Measurements from ENCODE around the gene C13orf46. TPM values are rescaled to one million over a fixed set of nuclear protein-coding genes. Genes with fewer than 3 reads are reported as not detected.
A peak's percentile ranks its signal among the peaks of the same experiment; 100 is the strongest.

Gene C13orf46
- not detected in 2 replicates for total RNA-seq (2022)
- Bru-seq, nascent RNA: percentile 11 among the genes with signal in this experiment
- BruChase-seq, experiment 1, labeled RNA remaining after a 2-hour chase: percentile 7 among the genes with signal in this experiment
- BruChase-seq, experiment 2, labeled RNA remaining after a 6-hour chase: percentile 15 among the genes with signal in this experiment
- long read RNA-seq: 0 reads

DNA sequence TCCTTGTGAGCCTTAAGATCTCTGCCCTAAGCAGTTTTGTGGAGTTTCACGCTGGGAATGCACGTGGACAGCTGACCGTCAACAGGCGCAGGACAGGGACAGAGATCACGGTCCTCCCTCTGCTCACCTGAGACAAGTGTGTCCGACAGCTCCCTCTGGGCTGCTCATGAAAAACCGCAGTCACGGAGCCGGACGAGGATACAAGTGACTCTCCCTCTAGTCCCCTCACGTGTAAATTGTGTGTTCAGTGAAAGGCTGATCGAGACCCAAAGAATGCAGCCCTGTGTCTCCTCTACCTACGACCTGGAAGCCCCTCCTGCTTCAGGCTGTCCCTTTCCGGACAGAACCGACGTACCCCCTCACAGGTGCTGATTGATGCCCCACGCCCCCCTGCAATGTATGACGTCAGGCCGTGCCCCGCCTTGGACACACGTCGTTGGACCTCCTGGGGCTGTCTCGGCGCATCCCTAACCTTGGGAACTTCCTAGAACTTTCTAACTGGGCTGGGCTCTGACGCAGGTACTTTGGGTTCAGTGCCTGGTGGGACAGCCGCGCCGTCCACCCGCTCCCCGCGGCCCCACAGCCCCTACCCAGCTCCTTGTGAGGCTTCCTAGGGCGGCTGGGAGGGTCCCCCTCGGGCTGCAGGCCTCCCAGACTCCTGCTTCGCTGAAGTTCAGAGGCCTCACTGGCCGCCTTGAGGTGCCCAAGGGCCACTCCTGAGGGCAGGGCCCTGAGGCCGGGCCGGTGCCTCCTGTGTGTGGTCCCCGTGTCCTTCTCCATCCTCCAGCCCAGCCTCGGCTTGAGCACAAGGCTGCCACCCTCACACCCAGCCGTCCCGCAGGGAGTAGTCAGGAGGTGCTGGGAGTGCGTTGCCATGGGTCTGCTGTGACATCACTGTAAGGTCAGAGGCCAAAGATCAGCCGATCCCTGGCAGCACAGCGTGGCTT is at the start of gene C13orf46:
C13orf46 (minus strand) TSS at position 859 of the 947 bp plus-strand sequence; CDS start at position 780, 79 bp downstream.
- H3K27ac Mint-ChIP-seq (ENCODE audit: unreplicated experiment): no peak within 1 kb of the TSS
- no TSS peak for BruUV-seq (replicated peaks)
- intact Hi-C loops (cut with micrococcal nuclease; ENCODE audit: unreplicated experiment): no loop called here
- no peaks in the 10 kb centered on the region for H3K4me1 Mint-ChIP-seq (ENCODE audit: low read depth, unreplicated experiment)
- DNase-seq: no peak
- H3K4me3 Mint-ChIP-seq (ENCODE audit: unreplicated experiment): no peak within 1 kb of the TSS
- H3K9me3 Mint-ChIP-seq (ENCODE audit: unreplicated experiment): no peaks in the 10 kb centered on the region
- POLR2A ChIA-PET: no interaction called here
- Histone ChIP-seq H3K9me3 (no peaks in the 10 kb centered on the region), H3K4me1 (peaks cover 10% of the 10 kb centered on the region), H3K27me3 (replicated peaks; ENCODE audit: control insufficient read depth, insufficient read depth, low read length) (no peaks in the 10 kb centered on the region), H3K4me3 (ENCODE audit: low read depth, low read length) (no peak within 1 kb of the TSS), H3K36me3 (ENCODE audit: control insufficient read depth, insufficient read depth, low read length) (no peaks in the 10 kb centered on the region)
- CTCF ChIA-PET: no interaction called here
- no peaks in the 10 kb centered on the region for H3K36me3 Mint-ChIP-seq (ENCODE audit: insufficient read depth, unreplicated experiment)
- H3K27me3 Mint-ChIP-seq (ENCODE audit: insufficient read depth, unreplicated experiment): no peaks in the 10 kb centered on the region
- TF ChIP-seq, protein P1, sequence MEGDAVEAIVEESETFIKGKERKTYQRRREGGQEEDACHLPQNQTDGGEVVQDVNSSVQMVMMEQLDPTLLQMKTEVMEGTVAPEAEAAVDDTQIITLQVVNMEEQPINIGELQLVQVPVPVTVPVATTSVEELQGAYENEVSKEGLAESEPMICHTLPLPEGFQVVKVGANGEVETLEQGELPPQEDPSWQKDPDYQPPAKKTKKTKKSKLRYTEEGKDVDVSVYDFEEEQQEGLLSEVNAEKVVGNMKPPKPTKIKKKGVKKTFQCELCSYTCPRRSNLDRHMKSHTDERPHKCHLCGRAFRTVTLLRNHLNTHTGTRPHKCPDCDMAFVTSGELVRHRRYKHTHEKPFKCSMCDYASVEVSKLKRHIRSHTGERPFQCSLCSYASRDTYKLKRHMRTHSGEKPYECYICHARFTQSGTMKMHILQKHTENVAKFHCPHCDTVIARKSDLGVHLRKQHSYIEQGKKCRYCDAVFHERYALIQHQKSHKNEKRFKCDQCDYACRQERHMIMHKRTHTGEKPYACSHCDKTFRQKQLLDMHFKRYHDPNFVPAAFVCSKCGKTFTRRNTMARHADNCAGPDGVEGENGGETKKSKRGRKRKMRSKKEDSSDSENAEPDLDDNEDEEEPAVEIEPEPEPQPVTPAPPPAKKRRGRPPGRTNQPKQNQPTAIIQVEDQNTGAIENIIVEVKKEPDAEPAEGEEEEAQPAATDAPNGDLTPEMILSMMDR (IDR thresholded peaks at IDR 0.05; ENCODE audit: insufficient read depth in 1 of 2, low read depth in 1 of 2, low read length in 1 of 2, severe bottlenecking in 1 of 2, unreplicated experiment in 1 of 2): no peak

DNA sequence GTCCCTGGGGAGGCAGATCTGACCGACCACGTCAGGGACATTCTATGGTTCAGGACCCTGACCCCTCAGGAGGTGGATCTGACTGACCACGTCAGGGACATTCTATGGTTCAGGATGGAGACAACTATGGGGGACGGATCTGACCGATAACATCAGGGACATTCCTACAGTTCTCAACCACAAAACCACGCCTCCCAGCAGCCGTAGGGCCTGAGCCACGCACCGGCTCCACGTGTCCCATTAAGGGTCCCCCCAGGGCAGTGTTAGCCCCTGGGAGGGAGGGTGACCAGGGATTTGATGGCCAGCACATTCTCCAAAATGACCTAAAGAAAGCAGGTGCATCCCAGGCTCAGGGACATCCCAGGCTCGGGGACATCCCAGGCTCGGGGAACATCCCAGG is 49.0 kb upstream of the C13orf46 start:
- Histone ChIP-seq H3K4me1 (no peaks in the 10 kb centered on the region), H3K36me3 (ENCODE audit: control insufficient read depth, insufficient read depth, low read length) (no peaks in the 10 kb centered on the region), H3K27me3 (replicated peaks; ENCODE audit: control insufficient read depth, insufficient read depth, low read length) (no peaks in the 10 kb centered on the region), H3K9me3 (no peaks in the 10 kb centered on the region), H3K4me3 (ENCODE audit: low read depth, low read length) (no peak overlapping the region)
- TF ChIP-seq, protein P1 (IDR thresholded peaks at IDR 0.05; ENCODE audit: insufficient read depth in 1 of 2, low read depth in 1 of 2, low read length in 1 of 2, severe bottlenecking in 1 of 2, unreplicated experiment in 1 of 2): no peak
- Mint-ChIP-seq H3K4me1 (ENCODE audit: low read depth, unreplicated experiment) (no peaks in the 10 kb centered on the region), H3K4me3 (ENCODE audit: unreplicated experiment) (no peak overlapping the region), H3K36me3 (ENCODE audit: insufficient read depth, unreplicated experiment) (no peaks in the 10 kb centered on the region), H3K27ac (ENCODE audit: unreplicated experiment) (no peak overlapping the region), H3K9me3 (ENCODE audit: unreplicated experiment) (no peaks in the 10 kb centered on the region), H3K27me3 (ENCODE audit: insufficient read depth, unreplicated experiment) (no peaks in the 10 kb centered on the region)
- intact Hi-C loops (cut with micrococcal nuclease; ENCODE audit: unreplicated experiment): no loop called here
- CTCF ChIA-PET: no interaction called here
- DNase-seq: no peak
- no TSS peak for BruUV-seq (replicated peaks)
- POLR2A ChIA-PET: no interaction called here

DNA sequence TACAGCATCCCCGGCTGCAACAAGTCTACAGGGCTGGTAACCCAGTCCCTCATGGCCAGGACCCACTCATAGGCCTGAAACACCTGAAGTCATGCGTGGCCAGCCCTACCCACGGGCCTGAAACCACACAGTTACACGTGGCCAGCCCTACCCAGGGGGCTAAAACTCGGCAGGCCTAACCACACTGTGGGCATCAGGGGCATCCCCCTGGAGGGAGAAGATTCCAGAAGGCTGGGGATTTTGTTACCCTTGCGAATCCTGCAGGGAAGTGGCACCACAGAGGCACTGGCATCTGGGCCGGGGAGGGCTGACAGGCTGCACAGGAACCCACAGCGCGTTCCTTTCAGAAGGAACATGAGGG is 48.4 kb upstream of the C13orf46 start:
- H3K27me3 Mint-ChIP-seq (ENCODE audit: insufficient read depth, unreplicated experiment): no peaks in the 10 kb centered on the region
- BruUV-seq (replicated peaks): no TSS peak
- no peaks in the 10 kb centered on the region for H3K4me1 Mint-ChIP-seq (ENCODE audit: low read depth, unreplicated experiment)

More for the DNA sequence above, 48.4 kb upstream of the C13orf46 start:
- ChIA-PET CTCF (no interaction called here), POLR2A (no interaction called here)
- intact Hi-C loops (cut with micrococcal nuclease; ENCODE audit: unreplicated experiment): no loop called here
- H3K27ac Mint-ChIP-seq (ENCODE audit: unreplicated experiment): no peak overlapping the region
- TF ChIP-seq, protein P1 (IDR thresholded peaks at IDR 0.05; ENCODE audit: insufficient read depth in 1 of 2, low read depth in 1 of 2, low read length in 1 of 2, severe bottlenecking in 1 of 2, unreplicated experiment in 1 of 2): no peak
- no peak overlapping the region for H3K4me3 Mint-ChIP-seq (ENCODE audit: unreplicated experiment)
- DNase-seq: no peak
- no peaks in the 10 kb centered on the region for H3K9me3 ChIP-seq
- H3K36me3 Mint-ChIP-seq (ENCODE audit: insufficient read depth, unreplicated experiment): no peaks in the 10 kb centered on the region
- H3K4me3 ChIP-seq (ENCODE audit: low read depth, low read length): no peak overlapping the region
- H3K27me3 ChIP-seq (replicated peaks; ENCODE audit: control insufficient read depth, insufficient read depth, low read length): no peaks in the 10 kb centered on the region
- no peaks in the 10 kb centered on the region for H3K36me3 ChIP-seq (ENCODE audit: control insufficient read depth, insufficient read depth, low read length)
- no peaks in the 10 kb centered on the region for H3K4me1 ChIP-seq
- H3K9me3 Mint-ChIP-seq (ENCODE audit: unreplicated experiment): no peaks in the 10 kb centered on the region
